Hematopoietic multipotent progenitor cell (in vitro differentiated cells): ENCODE measurements around the gene RABL6. TPM values are rescaled to one million over a fixed set of nuclear protein-coding genes. Genes with fewer than 3 reads are reported as not detected.
"Not testable (repeated sequence)": the region's sequence is repeated elsewhere in the genome, so short reads cannot be mapped to it uniquely, and the experiment has no call there.

Source experiments
- DNase-seq, 3 donors: peaks; one replicate each; pipeline ENCODE4 v3.0.0-alpha.2; 2011 to 2015; ENCODE audit warnings: low read depth in 2 of 3, low spot score in 2 of 3
- total RNA-seq: library from RNA; depleted of rRNA; stranded (reverse); fragments of >200 nt; gene quantifications from one replicate; pipeline ENCODE4 v1.2.3, GENCODE V29; 2012

Gene RABL6, protein sequence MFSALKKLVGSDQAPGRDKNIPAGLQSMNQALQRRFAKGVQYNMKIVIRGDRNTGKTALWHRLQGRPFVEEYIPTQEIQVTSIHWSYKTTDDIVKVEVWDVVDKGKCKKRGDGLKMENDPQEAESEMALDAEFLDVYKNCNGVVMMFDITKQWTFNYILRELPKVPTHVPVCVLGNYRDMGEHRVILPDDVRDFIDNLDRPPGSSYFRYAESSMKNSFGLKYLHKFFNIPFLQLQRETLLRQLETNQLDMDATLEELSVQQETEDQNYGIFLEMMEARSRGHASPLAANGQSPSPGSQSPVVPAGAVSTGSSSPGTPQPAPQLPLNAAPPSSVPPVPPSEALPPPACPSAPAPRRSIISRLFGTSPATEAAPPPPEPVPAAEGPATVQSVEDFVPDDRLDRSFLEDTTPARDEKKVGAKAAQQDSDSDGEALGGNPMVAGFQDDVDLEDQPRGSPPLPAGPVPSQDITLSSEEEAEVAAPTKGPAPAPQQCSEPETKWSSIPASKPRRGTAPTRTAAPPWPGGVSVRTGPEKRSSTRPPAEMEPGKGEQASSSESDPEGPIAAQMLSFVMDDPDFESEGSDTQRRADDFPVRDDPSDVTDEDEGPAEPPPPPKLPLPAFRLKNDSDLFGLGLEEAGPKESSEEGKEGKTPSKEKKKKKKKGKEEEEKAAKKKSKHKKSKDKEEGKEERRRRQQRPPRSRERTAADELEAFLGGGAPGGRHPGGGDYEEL
- total RNA-seq = 66.8 TPM

DNA sequence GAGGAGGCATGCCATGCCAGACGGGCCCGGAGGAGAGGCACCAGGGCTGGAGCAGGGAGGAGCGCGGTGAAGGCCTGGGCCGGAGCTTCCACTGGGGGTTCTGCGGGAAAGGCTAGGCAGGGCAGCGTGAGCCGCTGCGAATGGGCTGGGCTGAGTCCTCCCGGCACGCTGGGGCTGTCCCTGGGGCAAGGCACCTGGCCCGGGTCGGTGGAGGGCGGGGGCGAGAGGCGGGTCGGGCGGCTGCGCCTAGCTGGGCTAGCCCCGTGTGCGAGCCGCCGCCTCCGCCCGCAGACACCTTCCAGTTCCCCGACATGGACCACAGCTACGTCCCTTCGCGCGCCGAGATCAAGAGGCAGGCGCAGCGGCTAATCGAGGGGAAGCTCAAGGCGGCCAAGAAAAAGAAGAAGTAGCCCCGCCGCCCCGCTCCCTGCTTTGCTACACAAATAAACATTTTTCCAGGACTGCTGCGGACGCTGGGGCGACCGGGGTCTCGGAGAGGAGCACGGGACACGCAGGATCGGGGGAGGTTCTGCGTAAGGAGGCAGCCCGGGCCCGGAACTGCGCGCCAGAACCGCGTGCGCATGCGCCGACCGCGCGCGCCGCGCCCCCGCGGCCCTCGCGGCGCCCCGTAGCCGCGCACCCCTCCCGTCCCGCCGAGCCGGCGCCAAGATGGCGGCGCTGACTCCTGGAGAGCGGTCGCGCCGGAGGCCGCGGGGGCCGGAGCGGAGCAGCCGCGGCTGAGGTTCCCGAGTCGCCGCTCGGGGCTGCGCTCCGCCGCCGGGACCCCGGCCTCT lies at the start of gene RABL6:
Gene RABL6 (plus strand): TSS at position 668 of the 794 bp plus-strand sequence. CDS start 249 bp downstream, outside the sequence.
- DNase-seq = peak; percentile 83 to 91 (median 85)

DNA sequence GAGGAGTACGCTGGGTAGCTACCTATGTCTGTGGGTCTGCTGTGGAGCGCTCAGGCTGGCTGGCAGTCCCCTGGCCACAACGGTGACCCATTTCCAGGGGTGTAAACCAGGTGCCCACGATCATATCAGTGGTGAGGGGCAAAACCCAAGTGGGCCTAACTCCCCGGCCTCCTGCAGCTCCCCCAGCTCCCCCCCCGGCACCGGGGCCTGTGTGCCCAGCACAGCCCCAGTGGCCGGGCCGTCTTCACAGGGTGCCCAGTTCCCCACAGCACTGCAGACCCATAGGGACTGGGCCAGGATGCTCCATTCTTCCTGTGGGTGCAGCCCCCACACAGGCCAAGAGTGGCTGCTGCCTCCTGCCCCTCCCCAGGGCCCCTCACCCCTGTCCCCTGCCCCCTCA lies 48.7 kb upstream of the RABL6 start:
- DNase-seq = no peak

DNA sequence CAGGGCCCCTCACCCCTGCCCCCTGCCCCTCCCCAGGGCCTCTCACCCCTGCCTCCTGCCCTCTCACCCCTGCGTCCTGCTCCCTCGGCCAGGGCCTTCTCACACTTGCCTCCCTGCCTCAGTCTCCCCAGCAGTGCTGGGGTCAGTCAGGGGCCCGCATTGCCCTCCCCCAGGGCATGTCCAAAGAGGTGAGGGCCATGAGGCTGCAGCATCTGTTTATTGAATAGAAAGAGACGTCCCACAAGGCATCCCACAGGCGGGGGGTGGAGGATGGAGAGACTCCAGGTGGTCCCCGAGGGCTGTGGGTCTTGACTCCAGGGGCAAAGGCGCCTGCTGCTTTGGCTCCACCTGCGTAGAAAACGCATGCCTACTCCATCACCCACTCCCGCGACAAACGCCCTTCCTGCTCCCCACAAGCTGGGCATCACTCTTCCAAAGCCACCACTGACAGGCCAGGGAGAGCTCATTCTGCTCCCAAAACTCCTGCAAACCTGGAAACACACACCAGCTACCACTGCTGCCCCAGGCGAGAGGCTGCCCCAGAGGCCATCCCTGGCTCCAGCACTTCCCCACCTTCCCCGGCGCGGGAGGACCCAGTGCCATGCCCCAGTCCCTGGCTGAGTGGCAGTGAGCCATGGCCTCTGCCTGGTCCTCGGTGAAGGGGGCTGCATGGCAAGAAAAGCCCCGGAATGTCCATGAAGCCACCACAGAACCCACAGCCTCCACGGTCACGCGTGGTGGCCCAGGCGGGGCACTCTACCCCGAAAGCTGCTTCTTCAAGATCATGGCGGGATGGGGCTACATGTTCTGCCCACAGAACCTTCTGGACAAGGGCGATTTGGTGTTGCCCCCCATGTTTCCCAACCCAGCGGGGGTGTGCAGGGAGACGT lies 48.1 kb upstream of the RABL6 start:
- no peak for DNase-seq

DNA sequence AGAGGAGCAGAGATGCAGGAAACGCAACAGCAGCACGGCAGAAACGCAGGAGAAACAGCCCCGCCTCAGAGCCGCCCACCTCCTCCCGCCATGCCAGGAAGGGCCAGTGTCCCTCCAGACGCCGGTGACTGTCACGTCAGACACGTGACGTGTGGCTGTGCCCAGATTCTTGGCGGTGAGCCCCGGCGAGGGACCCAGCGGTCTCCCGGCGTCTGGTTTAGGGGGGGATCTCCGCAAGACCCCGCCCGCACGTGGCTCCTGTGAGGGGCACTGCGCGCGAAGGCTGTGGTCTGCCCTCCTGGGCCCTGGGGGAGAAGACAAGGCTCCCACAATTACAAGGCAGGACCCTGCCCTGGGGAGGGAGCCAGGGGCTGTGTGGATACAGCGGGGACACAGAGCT lies 47.3 kb upstream of the RABL6 start:
- DNase-seq = no peak

GRCh38 chr9:136760834-136761544 lies 46.8 kb upstream of the RABL6 start:
- peak in 1 of 3 donors; percentile 63 for DNase-seq

DNA sequence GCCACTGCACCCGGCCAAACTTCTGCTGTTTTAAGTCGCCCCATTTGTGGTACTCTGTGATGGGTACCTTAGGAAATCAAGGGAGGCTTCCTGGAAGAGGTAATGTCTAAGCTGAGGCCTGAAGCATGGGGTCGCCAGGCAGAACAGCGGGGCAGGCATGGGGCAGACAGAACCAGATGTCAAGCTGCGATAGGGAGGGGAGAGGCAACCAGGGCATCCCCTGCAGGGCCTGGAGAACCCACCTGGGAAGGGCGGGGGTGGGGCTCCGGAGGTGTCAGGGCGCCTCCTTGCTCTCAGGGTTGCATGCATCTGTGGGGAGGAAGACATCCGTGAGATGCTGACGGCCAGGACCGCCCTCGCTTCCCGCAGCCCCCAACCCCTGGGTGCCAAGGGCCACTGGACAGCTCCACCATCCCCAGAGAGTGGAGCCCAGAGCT lies 46.2 kb upstream of the RABL6 start:
- no peak for DNase-seq

DNA sequence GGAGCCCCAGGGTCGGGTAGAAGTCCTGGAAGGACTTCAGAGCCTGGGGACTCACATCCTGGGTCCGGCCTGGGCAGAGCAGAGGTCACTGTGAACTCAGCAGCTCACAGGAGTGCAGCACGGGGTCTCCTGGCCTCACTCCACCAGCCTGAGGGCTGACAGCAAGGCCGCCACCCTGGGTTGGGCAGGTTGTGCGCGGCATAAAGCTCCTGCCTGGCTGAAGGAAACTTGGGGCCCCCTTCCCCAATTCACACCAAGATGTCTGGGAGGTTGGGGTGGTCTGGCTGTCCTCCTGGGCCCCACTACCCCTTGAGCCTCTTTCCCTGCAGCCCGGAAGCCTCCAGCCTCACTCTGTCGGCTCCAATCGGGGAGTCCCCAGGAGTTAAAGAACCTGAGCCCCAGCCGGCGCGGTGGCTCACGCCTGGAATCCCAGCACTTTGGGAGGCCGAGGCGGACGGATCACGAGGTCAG lies 45.5 kb upstream of the RABL6 start:
- DNase-seq = no peak

- DNase-seq = peak in 2 of 3 donors; percentile 75 to 77
These were observed 44.7 kb upstream of the RABL6 start for GRCh38 chr9:136762915-136763648.

DNA sequence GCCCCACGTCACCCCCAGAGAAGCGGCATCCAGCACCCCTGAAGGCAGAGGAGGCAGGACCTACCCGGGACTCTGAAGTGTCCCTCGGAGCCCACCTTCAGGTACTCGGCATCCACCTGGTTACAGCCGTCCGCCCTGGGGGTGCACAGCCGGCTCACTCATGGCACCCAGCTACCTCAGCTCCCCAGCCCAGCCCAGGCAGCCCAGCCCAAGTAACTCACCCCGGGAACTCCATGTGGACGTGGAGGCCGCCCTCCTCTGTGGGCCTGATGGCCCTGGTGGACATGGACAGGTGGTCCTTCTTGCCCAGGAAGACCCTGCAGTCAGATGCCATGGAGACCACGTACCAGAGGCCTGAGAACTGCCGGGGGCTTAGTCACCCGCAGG lies 44.1 kb upstream of the RABL6 start:
- DNase-seq = no peak

DNA sequence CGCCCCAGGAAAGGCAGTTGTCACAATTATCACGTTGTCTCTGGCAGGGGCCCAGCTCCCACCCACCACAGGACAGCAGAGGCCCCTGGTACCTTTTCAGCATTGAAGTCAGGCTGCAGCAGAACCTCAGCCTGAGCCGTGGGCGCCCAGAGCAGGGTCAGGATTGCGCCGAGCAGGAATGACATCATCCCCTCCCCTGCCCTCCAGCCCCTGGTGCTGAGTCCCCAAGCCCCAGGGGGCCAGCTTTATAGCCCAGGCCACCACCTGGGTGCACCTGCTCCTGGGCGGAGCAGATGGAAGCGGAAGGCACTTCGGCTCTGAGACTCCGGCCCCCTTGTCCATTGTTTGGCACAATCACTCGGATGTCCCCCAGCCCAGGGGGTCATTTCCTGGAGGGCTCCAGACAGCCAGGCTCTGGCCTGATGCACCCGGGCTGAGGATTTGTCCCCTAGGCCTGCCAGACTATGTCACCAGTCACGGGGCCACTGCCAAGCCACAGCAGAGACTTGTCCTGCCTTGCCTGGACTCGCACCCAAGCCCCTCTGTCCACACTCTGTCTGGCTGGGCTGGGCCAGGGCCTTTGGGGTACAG lies 43.4 kb upstream of the RABL6 start, which contains the start of gene LCN15:
Gene LCN15 (minus strand): TSS at position 218 of the 591 bp plus-strand sequence. CDS start 30 bp downstream, at position 188.
- no peak for DNase-seq

GRCh38 chr9:136765041-136765440 lies 42.7 kb upstream of the RABL6 start:
- no peak for DNase-seq

DNA sequence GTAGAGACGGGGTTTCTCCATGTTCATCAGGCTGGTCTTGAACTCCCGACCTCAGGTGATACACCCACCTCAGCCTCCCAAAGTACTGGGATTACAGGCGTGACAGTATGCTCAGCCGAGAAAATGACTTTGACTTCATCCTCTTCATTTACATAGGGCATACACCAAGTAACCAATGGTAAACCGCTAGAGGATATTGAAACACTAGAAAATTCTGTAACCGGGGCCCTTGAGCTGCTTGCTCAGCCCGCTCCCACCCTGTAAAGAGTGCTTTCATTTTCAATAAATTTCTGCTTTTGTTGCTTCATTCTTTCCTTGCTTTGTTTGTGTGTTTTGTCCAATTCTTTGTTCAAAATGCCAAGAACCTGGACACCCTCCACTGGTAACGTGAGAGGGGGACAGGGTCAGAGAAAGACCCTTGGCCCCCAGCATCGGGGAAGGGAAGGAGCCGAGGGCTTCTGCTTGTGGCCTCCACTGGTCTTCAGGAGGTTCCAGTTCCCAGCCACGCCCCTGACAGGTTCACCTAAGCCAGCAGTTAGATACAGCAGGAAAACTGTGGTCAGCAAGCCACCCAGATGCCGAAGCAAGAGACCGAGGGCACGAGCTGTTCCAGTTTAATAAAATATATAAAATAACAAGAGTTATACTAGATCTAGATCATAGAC lies 41.9 kb upstream of the RABL6 start:
- not testable (repeated sequence) for DNase-seq

GRCh38 chr9:136766410-136767120 lies 41.2 kb upstream of the RABL6 start:
- DNase-seq = peak in 1 of 3 donors; percentile 46

GRCh38 chr9:136769710-136770191 lies 38.0 kb upstream of the RABL6 start:
- DNase-seq = peak in 2 of 3 donors; percentile 42 to 60

- DNase-seq = no peak
These were observed 35.8 kb upstream of the RABL6 start for GRCh38 chr9:136771907-136772415.

DNA sequence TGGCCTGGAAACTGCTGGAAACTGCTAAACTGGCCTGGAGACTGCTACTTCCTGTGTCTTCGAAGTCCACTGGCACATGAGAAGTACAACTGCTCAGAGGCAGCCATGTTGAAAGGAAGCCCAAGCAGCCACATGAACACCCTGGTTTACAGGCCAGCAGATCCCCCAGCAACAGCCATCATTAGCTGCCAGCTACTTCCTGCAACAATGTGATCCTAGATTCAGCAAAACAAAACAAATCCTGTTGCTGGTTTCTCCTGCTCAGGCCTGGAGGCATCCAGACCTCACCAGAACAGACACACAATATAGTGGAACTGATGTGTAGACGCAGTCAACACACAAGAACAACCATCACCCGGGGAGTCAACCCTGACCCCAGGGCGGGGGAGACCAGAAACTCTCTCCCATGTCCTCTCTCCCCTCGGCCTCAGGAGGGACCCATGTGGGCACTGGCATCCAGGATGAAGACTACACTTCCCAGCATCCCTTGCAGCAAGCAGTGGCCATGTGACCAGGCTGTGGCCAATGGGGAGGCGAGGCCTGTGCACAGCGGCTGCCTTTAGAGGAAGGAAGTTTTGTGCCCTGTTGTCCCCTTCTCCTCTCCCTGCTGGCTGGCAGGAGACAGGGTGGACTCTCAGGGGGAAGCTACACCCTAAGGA lies 34.2 kb upstream of the RABL6 start:
- DNase-seq = peak in 2 of 3 donors; percentile 69 to 72
